ENCODE measurements around the gene H2BW1.
"Not testable (repeated sequence)": the region's sequence is repeated elsewhere in the genome, so short reads cannot be mapped to it uniquely, and the experiment has no call there.

The H2BW1 gene, protein sequence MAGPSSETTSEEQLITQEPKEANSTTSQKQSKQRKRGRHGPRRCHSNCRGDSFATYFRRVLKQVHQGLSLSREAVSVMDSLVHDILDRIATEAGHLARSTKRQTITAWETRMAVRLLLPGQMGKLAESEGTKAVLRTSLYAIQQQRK

DNA sequence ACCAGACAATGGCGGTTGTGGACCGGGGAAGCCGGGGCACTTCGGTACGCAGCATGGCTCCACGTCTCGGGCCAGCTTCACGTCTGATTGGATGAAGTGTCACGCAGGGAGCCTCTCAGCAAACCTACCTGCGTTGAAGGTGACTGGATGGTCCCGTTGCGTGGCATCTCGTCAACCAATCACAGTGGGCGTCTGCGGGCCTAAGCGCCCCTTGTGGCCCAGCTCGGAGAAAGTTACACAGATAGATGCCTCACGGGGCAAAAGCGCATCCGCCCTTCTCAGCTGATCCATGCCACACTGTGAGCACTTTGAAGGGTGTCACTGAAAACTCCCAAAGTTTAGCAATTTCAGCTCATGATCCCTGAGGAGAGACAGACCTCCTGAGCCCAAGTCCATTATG, at the start of gene H2BW1:
TSS of gene H2BW1 (minus strand) at position 103 of the 400 bp plus-strand sequence. CDS start 132 bp downstream, outside the sequence.
- no peak for DNase-seq (ENCODE audit: low read depth in 2 of 2)

DNA sequence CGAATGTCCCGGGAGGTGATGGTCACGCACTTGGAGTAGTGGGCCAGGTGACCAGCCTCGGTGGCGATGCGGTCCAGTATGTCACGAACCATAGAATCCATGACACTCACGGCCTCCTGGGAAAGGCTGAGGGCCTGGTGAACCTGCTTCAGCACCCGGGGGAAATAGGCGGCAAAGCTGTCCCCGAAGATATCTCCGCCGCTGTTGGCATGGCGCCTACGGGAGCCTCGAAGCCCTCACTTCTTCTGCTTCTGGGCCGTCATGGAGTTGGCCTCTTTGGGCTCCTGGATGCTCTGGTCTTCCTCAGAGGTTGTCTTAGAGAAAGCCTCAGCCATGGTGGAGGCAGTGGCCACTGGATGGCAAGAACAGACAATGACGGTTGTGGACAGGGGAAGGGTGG, 49.1 kb upstream of the H2BW1 start:
- not testable (repeated sequence) for DNase-seq (ENCODE audit: low read depth in 2 of 2)

DNA sequence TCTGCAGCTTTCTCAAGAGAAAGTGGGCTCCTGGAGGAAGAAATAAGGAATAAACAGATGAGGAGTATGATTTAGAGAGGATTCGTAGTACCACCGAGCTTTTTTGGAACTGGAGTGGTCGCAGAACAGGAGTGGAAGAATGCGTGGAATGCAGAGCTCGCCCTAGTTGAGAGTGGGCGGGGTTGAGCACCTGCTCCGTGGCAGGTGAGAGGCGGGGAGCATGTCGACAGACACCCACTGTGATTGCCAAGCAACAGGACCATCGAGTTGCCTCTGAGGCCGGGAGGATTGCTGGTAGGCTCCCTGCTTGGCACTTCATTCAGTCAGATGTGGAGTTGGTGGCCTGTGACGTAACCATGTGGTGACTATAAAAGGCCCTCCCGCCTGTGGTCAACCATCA, 41.4 kb upstream of the H2BW1 start:
- not testable (repeated sequence) for DNase-seq (ENCODE audit: low read depth in 2 of 2)

DNA sequence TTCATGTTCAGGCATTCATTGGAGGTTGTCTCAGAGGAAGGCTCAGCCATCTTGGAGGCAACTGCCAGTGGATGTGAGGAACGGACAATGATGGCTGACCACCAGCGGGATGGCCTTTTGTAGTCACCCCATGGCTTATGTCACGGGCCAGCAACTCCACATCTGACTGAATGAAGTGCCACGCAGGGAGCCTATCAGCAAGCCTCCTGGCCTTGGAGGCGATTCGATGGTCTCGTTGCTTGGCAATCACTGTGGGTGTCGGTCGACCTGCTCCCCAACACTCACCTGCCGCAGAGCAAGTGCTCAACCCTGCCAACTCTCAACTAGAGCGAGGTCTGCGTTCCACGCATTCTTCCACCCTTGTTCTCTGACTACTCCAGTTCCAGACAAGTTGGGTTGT, 33.7 kb upstream of the H2BW1 start:
- DNase-seq (ENCODE audit: low read depth in 2 of 2), result no peak

DNA sequence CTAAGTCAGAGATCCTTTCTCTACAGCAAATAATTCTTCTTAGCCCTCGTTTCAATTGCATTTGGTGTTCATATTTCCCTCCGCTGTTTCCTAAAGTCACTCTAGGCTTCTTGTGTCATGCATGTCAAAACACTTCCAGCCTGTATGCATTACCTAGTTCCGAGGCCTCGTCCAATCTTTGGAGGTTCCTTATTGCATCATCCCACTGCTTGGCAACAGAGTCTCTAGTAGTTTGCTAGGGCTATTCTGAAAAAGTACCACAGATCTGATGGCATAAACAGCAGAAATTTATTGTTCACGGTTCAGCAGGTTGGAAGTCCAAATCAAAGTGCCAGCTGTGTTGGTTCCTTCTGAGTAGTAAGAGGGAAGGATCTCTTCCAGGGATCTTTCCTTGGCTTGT, 32.1 kb upstream of the H2BW1 start:
- no peak for DNase-seq (ENCODE audit: low read depth in 2 of 2)

DNA sequence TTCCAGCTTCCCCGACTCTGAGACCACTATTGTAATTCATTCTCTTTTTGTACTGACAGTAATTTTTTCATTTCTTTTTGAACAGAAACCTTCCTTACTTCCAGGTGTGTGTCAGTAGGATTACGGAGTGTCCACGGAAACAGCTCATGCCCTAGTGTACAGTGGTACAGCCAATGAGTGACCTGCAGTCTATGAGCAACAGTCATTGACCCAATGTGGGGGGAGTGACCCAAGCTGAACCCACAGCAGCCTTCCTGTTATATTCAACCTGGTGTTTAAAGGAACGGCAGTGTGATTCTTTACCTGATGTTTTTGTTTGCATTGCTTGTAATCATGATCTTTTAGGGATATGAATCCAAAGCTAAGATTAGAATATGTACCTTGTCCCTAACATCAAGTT, 27.5 kb upstream of the H2BW1 start:
- no peak for DNase-seq (ENCODE audit: low read depth in 2 of 2)

DNA sequence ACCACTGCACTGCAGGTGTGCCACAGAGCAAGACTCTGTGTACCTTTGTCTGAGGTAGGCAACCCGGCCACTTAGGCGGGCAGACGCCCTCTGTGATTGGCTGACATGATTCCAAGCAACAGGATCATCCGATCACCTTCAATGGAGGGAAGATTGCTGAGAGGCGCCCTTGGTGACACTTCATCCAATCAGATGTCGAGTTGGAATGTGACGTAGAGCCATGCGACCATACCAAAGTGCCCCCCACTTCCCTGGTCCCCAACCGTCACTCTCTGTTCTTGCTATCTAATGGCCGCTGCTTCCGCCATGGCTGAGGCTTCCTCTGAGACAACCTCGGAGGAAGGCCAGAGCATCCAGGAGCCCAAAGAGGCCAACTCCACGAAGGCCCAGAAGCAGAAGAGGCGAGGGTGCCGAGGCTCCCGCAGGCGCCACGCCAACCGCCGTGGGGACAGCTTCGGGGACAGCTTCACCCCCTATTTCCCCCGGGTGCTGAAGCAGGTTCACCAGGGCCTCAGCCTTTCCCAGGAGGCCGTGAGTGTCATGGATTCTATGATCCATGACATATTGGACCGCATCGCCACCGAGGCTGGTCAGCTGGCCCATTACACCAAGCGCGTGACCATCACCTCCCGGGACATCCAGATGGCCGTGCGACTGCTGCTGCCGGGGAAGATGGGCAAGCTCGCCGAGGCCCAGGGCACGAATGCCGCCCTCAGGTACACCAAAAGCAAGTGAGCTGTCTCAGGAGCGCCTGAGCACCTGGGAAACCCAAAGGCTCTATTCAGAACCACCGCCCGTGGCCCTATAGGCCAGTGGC, 26.4 kb upstream of the H2BW1 start, which contains the start of gene H2BW2:
TSS of gene H2BW2 (plus strand) at position 268 of the 817 bp plus-strand sequence. CDS start at position 307, 39 bp downstream.
- DNase-seq (ENCODE audit: low read depth in 2 of 2), result no peak

DNA sequence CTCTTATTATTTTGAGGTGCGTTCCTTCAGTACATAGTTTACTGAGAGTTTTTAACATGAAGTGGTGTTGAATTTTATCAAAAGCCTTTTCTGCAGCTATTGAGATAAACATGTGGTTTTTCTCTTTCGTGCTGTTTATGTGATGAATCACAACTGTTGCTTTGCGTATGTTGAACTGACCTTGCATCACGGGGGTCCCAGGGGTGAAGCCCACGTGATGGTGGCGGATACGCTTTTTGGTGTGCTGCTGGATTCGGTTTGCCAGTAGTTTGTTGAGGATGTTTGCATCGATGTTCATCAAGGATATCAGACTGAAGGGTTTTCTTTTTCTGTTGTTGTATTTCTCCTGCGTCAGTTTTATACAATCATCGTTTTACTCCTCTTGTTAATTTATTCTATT, 4.6 kb upstream of the H2BW1 start:
- no peak for DNase-seq (ENCODE audit: low read depth in 2 of 2)

DNA sequence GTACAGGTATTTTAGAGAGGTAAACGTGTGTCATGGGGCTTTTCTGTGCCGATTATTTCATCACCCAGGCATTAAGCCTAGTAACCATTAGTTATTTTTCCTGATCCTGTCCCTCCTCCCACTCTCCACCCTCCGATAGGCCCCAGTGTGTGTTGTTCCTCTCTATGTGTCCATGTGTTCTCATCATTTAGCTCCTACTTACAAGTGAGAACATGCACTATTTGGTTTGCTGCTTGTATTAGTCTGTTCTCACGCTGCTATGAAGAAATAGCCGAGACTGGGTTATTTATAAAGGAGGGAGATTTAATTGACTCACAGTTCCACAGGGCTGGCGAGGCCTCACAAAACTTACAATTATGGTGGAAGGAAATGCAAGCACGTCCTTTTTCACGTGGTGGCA, 2.1 kb upstream of the H2BW1 start:
- DNase-seq (ENCODE audit: low read depth in 2 of 2), result not testable (repeated sequence)

DNA sequence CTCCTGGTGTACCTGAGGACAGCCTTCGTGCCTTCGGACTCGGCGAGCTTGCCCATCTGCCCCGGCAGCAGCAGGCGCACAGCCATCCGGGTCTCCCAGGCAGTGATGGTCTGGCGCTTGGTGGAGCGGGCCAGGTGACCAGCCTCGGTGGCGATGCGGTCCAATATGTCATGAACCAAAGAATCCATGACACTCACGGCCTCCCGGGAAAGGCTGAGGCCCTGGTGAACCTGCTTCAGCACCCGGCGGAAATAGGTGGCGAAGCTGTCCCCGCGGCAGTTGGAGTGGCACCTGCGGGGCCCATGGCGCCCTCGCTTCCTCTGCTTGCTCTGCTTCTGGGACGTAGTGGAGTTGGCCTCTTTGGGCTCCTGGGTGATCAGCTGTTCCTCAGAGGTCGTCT, 350 bp downstream of the H2BW1 start:
- no peak for DNase-seq (ENCODE audit: low read depth in 2 of 2)

DNA sequence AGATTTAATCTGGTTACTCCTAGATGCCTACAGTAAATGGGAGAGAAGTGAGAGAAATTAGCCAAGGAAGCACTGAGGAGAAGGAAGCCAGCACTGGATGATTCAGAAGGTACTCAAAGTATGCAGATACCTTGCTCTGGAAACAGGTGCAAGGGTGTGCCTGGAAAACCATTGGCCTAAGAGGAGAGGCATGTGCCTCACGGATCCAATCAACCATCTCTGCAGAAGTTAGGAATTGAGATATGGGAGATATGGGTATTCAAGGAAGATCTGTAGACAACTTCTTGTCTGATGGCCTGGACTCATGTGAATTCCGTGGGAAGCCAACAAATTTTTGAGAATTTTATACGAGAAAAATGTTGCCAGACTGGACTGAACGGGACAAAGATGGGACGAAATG, 4.7 kb downstream of the H2BW1 start:
- no peak for DNase-seq (ENCODE audit: low read depth in 2 of 2)

DNA sequence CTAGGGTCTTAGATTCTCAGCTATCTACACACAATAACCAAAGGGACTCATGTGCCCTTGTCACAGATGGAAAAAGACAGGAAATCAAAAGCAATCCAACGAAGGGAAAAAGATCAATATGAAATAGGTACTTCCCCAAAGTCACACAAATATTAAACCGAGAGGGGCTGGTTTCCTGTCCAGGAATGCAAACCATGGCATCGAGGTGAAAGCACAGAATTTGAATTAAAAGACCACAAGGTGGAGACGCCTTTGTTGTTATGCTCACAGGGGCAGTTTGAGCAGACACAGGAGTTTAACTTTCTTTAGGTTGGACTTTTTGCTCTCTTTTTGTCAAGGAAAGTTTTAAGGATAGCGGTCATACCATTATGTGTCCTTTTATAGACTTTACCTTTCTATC, 14.3 kb downstream of the H2BW1 start:
- no peak for DNase-seq (ENCODE audit: low read depth in 2 of 2)

DNA sequence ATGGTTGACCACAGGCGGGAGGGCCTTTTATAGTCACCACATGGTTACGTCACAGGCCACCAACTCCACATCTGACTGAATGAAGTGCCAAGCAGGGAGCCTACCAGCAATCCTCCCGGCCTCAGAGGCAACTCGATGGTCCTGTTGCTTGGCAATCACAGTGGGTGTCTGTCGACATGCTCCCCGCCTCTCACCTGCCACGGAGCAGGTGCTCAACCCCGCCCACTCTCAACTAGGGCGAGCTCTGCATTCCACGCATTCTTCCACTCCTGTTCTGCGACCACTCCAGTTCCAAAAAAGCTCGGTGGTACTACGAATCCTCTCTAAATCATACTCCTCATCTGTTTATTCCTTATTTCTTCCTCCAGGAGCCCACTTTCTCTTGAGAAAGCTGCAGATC, 30.0 kb downstream of the H2BW1 start:
- DNase-seq (ENCODE audit: low read depth in 2 of 2), result not testable (repeated sequence)

DNA sequence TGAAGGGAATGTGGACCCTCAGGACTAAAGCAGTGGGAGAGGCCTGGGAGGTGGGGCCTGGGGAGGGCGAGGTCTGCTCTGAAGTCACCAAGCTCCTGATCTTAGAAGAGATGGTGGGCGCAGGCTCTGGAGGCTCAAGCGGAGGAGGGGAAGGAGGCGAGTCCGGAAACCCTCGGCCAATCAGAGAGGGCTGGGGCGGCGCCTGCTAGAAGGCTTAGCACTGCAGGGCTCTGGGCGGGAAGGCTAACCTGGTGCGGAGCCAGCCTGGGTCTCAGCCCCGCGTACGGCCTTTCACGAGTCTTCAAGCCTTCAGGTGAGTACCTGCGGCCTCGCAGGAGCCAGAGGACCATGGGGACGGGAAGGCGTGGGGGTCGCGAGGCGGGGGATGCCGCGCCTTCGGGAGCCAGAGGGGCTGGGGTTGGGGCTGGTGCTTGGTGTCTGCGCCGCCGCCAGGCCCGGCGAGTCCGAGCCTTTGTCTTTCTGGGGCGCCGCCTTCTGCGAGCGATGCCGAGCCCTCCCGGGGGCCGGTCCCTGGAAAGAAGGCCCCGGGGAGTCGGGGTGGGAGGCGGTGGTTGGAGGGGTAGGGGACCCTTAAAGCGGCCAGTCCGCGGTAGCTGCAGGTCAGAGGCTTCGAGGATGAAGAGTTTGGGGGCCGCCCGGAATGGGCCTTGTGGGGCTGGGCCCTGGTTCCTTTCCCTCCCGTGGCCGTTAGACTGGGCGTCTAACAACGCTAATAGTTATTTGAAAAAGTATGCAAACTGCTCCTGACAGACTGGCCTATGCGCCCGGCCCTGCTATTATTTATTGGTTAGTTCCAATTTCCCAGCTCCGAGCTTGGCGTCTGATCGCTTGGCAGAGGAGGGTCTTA, 50.9 kb downstream of the H2BW1 start, which contains the start of gene TMSB15B:
TSS of gene TMSB15B (plus strand) at position 217 of the 868 bp plus-strand sequence.
- not testable (repeated sequence) for DNase-seq (ENCODE audit: low read depth in 2 of 2)
